Uterus (tissue), 2 donors: ENCODE results near the gene SERPINA12.

Experiments
- CTCF ChIP-seq, 4 experiments: fragments of 200-600 bp in 2 of 4; fragments of 450-650 bp in 2 of 4; sonication (generic) in 2 of 4; IDR thresholded peaks; one replicate each; pipeline ENCODE4 v1.5.1; 2016 to 2019; ENCODE audit warnings: antibody characterized with exemption in 4 of 4, mild to moderate bottlenecking in 2 of 4, moderate library complexity in 1 of 4
- POLR2A ChIP-seq, 2 donors: fragments of 450-650 bp; IDR thresholded peaks; one replicate each; pipeline ENCODE4 v1.6.1; 2016; ENCODE audit warnings: antibody characterized with exemption in 2 of 2, mild to moderate bottlenecking in 1 of 2, moderate library complexity in 1 of 2

GRCh38 chr14:94538070-94538740 is 28.9 kb upstream of the SERPINA12 start:
- TF ChIP-seq CTCF (IDR thresholded peaks at IDR 0.05) = no peak
- TF ChIP-seq POLR2A (IDR thresholded peaks at IDR 0.05) = no peak
